HG02678 (cell line): Measurements from ENCODE around the gene ERC1.

ENCODE experiments used
- ATAC-seq: cut with Tn5 transposase; IDR thresholded peaks from one replicate; pipeline ENCODE4 v1.9.1; 2021; ENCODE audit warnings: mild to moderate bottlenecking, moderate library complexity; ENCODE audit not compliant: unreplicated experiment

The ERC1 gene

GRCh38 chr12:1501695-1502378, 510.8 kb downstream of the ERC1 start:
- no peak for ATAC-seq

DNA sequence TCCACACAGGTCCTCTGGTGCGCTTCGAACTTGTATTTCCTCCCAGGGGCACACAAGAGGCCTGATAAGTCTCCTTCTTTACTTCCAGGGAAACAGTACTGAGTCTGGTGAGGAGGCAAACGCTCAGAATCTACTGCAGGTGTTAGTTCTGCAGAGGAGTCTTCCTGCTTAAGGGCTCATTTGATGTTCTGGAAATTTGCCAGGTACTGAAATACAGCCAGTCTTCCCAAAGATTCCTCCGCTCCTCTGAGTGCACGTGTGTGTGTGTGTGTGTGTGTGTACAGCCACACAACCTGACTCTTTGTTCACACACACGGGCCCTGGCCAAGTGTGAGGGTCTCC, 511.3 kb downstream of the ERC1 start:
- ATAC-seq: no peak

DNA sequence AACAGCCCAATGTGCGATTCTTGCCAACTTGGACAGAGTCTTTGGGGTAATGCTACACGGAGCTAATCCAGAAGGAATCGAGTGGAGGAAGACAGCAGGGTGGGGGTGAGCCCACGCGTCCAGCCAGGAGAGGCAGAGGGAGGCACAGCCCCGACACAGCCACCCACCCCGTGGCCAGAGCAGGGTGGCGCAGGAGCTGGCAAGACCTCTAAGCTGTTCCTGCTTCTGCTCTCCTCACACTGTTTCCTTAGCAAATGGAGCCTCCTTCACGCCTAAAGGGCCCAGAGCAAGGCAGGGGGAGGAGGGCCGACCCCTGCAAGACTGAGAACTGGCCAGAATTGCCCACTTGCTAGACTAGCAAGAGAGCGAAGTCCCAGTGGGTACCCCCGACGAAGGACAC, 511.8 kb downstream of the ERC1 start:
- ATAC-seq: no peak

- no peak for ATAC-seq
These were observed 512.3 kb downstream of the ERC1 start for GRCh38 chr12:1503281-1503711.

GRCh38 chr12:1504304-1504894, 513.4 kb downstream of the ERC1 start:
- ATAC-seq: no peak

GRCh38 chr12:1504895-1505311, 513.9 kb downstream of the ERC1 start:
- no peak for ATAC-seq

DNA sequence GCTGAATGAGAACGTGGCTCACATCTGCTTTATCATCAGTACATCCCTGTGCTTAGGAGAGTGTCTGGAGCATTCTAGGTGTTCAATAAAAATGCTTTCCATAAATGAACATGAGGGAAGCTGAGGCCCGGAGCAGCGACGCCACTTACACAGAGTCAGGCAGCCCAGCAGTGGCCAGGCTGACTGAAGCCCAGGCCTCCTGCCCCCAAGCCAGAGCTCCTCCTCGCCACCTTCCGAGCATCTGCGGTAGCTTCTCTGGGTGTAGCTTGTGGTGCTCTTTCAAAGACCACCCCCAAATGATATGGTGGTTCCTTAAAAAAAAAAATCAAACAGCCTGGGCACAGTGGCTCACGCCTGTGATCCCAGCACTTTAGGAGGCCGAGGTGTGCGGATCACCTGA, 514.6 kb downstream of the ERC1 start:
- ATAC-seq: no peak

DNA sequence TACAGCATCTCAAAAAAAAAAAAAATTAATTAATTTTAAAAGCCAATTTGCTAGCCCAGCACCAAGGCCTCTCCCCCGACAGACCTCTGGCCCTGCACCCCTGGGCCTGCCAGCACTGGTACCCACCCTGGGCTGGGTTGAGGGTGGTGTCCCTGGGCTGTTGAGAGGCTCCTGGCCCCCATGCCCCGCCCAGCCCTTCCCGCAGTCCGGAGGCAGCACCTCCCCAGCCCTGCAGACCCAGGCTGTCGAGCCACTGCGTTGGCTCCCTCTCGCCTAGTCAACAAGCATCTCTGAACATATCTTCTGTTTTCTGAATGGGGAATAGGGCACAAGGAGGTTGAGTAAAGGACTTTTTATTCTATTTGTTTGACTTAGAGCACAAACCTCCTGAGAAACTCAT, 516.3 kb downstream of the ERC1 start:
- no peak for ATAC-seq

DNA sequence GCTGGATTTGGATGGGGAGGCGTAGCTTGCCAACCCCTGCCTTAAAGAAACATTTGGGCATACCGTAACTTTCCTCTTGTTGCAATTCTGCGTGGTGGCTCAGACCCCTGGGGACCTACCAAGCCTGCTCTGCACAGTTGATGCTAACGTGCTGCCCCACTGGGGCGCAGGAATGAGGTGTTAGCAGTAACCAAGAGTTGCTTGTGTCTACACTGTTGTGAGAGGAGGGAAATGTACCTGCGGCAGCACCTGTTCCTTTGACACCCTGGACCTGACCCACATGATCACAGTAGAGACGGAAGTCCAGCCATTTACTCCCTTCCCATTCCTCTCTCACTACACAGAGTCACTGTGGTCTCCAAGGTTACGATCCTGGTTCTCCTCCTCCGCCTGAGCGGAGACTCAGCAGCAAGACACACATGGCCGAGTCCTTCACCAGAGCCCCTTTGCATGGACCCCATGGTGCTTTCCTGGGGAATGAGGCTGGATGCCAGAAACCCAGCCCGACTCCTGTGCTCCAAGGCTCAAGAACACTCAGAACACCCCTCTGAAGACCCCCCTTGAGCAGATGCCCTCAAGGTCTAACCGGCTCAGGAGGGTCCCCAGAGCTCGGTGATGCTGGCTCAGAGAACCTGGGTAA, 518.5 kb downstream of the ERC1 start:
- no peak for ATAC-seq

- ATAC-seq: no peak
These were observed 519.2 kb downstream of the ERC1 start for GRCh38 chr12:1510056-1510812.

DNA sequence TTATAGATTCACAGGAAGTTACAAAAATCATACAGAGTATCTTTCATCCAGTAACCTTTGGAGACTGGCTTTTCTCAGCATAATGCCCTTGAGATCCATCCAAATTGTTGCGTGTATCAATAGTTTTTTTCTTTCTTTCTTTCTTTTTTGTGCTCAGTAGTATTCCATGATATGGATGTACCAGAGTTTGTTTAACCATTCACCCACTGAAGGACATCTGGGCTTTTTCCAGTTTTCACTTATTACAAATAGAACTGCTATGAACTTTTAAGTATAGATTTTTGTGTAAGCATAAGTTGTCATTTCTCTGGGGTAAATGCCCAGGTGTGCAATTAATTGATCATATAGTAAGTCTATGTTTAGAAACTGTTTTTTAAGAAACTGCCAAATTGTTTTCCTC, 524.0 kb downstream of the ERC1 start:
- no peak for ATAC-seq

- ATAC-seq: no peak
These were observed 524.4 kb downstream of the ERC1 start for GRCh38 chr12:1515428-1515827.

DNA sequence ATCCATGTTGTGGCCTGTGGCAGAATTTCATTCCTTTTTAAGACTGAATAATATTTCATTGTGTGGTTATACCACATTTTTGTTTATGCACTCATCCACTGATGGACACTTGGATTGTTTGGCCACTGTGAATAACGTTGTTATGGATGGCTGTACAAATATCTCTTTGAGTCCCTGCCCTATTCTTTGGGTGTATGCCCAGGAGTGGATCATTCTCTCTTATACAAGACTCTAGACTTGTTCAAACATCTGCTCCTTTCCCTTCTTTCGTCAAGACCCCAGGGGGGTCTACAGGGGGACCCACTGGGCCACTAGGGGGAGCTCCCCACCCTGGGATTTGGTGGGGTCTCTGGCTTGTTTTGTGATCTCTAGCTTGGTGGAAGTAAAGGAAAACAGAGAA, 526.0 kb downstream of the ERC1 start:
- no peak for ATAC-seq

DNA sequence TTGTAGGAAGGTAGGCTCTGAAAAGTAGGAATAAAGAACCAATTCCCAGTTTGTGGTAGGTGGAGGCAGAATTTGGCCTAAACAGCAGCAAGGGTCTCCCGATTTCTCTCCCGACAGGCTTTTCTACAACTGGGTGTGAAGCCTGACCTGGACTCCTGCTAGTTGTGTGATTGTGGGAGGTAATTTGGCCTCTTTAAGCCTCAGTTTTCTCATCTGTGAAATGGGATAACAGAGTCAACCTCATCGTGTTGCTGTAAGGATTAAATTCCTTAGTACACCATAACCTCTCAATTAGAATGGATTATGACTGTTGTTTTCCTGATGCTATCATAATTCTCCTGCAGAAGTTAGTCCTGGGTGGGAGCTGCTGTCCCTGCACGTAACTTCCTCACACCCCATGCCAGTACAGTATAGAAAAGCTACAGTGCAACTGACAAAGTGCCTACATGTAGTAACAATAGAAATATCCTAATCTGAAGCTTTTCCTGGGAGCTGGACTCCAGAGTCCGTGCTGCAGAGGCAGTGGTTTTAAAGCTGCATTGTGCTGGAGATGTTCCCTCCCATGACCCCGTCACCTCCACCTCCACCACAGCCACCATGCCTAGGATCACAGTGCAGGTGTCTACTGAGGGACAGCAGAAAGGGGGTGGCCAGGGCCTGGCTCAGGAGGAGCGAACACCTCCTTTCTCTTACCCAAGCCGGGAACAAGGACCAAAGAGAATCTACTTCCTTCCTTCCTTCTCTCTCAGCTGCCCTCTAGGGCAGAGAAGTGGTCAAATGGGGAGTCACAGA, 526.9 kb downstream of the ERC1 start:
- no peak for ATAC-seq

DNA sequence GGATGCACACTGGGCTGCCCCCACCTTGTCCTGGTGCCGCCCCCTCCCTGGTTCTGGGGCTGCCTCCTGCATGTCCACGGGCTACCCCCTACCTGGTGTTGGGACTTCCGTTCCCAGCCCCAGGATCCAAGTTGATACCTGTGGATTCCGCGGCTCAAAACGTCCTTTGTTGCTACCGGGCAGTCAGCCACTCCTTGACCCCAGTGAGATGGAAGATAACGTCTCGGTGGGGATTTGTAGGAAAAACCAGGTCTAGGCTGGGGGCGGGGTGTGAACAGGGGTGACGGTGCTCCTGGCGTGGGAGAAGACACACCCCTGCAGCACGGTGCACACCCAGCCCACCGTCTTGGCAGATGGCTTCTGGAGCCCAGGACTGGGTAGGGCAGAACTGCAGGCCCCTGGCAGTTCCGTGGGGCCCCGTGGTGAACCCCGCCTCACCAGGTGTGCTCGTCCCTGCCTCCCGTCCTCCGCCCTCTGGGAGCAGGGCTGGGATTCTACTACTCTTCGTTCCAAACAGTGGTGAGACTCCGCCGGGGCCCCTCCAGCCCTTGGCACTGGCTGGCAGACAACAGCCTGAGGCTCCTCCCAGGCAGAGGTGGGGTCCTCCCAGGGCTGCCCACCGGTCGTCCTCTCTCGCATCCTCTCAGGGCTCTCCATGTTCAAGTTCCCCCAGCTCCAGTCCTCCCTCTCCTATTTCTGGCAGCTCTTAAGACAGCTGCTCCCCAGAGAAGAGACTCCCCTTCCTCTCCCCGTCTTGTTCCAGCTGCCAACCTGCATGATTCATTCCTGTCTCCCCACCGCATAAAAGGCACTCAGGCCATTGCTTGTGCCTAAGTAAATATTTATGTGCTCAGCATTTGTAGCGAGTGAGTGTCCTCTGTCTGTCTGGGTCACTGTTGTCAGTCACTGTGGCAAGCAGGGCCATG, 527.8 kb downstream of the ERC1 start:
- ATAC-seq: no peak

GRCh38 chr12:1519642-1520041, 528.6 kb downstream of the ERC1 start:
- ATAC-seq: no peak

DNA sequence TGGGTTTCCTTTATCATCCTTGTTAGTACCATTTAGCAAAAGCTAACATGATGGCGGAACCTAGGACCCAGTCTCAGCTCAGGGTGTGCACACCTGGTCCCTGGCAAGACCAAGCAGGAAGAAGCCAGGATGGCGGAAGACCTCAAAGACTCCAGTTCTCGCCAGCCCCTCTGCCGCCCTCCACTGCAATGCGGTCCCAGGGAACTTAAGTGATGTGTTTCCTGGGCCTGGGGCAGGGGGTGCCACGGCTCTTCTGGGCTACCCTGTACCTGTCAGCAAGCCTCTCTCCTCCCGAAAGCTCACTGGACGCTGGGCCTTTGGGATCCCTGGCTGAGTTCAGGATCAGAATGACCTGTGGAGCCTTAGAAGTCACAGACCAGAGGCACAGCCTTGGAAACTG, 532.0 kb downstream of the ERC1 start:
- ATAC-seq: no peak

- no peak for ATAC-seq
These were observed 532.6 kb downstream of the ERC1 start for GRCh38 chr12:1523558-1524050.

DNA sequence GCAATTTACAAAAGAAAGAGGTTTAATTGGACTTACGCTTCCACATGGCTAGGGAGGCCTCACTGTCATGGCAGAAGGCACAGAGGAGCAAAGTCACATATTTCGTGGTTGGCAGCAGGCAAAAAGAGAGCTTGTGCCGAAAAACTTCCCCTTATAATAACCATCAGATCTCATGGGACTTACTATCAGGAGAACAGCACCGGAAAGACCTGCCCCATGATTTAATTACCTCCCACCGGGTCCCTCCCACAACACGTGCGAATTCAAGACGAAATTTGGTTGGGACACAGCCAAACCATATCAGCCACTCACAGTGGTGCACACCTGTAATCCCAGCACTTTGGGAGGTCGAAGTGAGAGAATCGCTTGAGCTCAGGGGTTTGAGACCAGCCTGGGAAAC, 534.8 kb downstream of the ERC1 start:
- no peak for ATAC-seq

DNA sequence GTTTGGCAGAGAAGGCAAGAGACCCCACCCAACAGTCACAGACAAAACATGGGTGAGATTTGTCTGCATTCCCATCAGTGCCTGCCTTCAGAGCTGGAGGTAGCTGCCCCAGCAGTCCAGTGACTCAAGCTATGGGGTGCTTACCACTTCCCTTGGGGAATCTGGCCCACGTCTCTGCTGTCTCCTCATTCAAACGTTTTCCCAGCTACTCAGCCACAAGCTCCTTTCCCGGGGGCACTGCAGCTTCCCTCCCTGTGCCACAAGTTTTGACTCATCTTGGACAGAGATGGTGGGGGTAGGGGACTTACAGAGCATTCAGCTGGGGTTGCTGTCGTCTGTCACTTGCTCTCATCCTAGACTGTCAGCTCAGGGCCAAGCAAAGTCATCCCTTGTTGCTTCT, 536.8 kb downstream of the ERC1 start:
- ATAC-seq: no peak
